Measurements from ENCODE around the gene NFX1.
"Not testable (repeated sequence)": the region's sequence is repeated elsewhere in the genome, so short reads cannot be mapped to it uniquely, and the experiment has no call there.

Gene NFX1

DNA sequence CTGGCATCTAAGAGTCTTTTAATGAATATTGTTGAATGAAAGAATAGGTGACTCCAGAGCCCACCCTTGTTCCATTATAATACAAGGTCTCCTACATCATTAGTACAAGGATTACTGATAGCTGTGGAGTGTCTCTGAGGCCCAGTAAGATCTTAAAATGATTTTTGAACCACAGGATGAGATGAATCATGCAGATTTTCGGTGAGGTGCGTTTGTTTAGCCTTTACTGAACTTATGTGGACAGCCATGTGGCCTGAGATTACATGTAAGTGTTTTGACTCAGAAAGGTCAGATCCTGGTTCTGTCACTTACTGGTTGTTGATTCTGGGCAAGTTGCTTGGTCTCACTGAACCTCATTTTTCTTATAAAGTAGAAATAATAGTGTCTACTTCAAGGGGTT, 21.6 kb downstream of the NFX1 start:
- no peak for DNase-seq

DNA sequence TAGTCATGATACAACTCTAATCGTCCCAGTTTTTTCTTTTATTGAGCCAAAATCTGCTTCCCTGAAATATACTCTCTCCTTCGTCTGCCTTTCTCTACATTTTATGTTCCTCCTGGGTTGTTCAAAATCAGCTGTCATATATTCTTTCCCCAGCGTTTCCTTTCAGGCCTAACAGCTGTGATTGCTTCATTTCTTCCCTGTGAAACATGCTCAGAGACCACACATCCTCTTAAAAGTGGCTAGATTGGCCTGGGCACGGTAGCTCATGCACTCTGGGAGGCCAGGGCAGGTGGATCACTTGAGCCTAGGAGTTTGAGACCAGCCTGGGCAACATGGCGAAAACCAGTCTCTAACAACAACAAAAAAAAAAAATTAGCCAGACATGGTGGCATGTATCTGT, 25.1 kb downstream of the NFX1 start:
- DNase-seq, result no peak

DNA sequence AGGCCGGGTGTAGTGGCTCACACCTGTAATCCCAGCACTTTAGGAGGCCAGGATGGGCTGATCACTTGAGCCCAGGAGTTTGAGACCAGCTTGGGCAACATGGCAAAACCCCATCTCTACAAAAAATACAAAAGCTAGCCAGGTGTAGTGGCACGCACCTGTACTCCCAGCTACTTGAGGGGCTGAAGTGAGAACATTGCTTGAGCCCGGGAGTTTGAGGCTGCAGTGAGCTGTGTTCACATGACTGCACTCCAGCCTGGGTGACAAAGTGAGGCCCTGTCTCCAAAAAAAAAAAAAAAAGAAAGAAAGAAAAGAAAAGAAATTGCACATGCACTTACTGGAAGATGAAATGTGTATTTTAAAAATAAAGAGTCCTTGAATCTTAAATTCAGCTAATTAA, 26.8 kb downstream of the NFX1 start:
- DNase-seq, result not testable (repeated sequence)

DNA sequence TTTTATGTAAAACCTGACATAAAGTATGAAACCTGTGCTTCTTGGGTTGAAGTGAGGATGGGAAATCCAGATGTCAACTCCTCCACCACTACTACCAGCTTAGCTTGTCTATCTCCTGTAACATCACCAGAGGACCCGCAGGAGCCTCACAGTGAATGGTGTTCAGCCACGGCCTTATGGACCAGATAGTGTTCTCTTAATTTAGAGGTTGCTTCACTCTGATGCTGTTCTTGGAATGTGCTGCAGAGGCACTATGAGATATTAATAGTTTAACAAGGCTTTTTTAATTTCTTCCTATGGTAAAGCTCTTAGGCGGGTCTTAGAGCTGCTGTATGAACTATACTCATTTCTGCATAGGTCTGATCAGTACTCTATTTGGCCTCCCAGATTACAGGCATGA, 27.9 kb downstream of the NFX1 start:
- DNase-seq, result no peak

DNA sequence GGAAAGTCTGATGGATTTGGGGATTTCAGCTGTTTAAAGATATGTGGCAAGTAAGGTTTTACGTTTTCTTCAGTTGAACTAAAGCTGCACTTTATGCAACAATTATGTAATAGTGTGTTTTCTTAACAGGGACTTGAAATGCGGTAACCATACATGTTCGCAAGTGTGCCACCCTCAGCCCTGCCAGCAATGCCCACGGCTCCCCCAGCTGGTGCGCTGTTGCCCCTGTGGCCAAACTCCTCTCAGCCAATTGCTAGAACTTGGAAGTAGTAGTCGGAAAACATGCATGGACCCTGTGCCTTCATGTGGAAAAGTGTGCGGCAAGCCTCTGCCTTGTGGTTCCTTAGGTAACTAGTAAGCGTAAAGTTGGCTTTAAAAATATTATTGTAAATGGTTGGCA, 28.5 kb downstream of the NFX1 start:
- no peak for DNase-seq

DNA sequence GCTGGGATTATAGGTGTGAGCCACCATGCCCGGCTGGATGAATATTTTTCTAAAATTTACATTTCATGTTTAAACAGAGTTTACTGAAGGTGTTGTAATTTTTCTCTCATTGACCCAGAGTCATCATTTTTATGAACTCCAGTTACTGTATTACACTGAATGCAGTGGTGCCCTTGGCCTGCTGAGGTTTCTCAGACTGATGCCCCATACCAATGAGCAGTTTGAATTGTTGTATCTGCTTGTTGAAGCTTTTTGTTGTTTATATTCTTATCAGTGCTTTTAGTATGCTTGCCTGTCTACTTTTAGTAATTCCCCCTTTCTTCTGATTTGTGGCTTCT, 29.9 kb downstream of the NFX1 start:
- DNase-seq, result no peak

DNA sequence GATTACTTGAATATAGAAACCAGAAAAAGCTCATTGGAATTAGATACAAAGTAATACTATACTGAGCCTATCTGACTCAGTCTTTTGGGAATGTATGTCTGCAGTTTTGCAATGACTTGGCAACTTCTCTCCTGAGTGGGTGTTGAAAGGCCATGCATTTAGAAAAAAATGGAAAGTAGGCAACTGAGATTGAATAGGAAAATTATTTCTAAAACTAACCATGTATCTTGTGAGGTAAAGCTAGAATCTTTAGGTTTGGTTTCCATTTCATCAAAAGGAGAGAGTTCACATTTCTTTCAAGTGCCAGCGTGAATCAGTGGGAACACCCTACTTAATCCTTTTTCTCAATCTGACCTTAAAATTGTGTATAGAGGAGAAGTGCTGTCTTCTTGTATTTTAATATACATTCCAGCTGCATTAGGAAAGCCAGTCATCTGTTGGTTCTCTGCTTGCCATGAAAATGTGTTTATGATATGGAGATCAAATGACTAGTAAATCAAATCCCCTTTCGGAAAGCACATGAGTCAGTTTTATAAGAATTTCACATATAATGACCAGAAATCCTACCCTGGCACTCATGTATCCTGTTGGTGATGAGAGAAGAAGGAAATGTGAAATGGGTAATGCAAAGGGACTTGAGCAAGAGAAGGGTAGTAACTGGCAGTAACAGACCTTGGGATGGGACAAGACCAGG, 30.4 kb downstream of the NFX1 start:
- DNase-seq, result no peak

DNA sequence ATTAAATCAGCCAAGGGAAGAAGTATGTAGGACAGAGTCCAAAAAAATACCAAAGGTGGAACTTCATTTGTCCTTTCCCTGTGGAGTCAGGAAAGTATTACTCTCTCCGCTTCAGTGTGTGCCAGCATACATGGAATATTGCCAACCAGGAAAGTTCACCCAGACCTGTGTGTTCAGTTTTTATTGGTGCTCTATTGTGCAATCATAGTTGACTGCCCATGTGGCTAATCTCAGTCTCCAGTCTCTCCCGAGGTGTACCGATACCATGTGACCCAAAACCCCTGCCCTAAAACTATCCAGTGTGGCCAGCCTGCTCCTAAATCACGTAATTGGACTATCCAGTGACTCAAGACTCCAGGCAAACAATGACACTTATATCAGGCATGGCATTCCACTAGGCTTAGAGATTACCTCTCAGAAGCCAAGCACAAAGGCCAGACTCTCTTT, 38.8 kb downstream of the NFX1 start:
- DNase-seq, result no peak

DNA sequence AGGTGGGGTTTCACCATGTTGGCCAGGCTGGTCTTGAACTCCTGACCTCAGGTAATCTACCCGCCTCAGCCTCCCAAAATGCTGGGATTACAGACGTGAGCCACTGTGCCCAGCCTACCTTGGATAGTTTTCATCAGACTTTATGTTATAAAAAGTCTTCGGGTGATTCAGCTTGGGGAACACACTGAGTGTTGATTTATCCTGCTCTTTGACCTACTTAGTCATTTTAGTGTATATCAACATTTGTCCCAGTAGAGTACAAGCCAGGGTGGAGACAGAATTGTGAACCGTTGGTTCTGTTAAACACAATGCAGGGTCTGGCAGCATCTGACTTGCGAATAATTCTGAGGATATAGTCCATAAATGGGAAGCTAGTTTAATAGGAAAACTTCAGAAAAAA, 39.7 kb downstream of the NFX1 start:
- no peak for DNase-seq

DNA sequence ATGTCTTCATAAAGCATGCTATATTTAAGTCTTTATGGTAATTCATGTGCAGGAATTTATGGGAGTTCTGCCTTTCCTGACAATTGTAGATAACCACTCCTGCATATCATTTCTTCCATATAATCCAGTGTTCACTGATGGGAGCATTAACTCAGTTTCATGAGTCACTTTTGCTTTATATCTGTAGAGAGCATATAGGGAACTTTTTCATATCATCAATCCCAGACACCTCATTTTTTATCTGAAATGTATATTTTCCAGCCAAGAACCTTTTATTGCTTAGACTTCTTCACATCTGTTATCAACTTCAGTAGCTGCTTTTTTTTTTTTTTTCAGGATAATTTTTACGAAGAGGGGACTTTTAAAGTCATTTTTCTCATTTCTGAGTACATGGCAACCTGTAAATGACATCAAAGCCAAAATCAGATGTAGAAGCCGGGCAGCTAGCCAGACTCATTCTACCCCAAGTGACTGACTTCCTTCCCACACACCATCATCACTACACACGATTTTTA, 41.1 kb downstream of the NFX1 start:
- no peak for DNase-seq

DNA sequence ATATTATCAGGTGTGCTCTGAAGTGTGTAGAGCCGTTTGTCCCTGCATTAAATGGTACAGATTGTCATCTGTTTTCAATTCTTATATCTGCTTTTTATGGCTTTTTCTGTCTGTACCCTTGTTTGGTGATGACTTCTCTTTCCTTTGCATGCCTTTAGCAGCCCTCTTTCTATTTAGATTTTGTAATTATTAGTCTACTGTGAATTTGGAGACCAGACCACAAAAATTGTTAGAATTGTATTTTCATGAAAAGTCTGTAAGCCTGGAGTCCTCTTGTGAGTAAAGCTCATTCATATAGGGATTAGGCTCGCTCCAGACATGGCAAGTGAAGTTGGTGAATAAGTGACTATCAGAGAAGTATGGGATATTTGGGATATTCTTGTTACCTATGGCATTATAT, 41.7 kb downstream of the NFX1 start:
- no peak for DNase-seq

DNA sequence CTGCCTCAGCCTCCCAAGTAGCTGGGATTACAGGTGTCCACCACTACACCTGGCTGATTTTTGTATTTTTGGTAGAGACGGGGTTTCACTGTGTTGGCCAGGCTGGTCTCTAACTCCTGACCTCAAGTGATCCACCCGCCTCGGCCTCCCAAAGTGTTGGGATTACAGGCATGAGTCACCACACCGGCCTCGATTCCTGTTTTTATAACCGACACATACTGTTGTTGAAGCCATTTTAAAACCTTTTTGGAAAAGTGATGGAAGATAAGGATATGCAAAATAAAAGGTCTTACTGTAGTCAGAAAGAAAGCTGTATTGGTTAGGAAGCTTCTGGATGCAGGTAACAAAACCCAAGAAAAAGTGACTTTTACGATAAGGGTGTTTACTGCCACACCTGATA, 42.6 kb downstream of the NFX1 start:
- DNase-seq, result not testable (repeated sequence)

DNA sequence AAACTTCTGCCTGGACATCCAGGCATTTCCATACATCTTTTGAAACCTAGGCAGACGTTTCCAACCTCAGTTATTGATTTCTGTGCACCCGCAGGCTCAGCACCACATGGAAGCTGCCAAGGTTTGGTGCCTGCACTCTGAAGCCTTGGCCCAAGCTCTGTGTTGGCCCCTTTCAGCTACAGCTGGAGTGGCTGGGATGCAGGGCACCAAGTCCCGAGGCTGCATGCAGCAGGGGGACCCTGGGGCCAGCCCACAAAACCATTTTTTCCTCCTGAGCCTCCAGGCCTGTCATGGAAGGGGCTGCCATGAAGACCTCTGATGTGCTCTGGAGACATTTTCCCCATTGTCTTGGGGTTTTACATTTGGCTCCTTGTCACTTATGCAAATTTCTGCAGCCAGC, 49.9 kb downstream of the NFX1 start:
- no peak for DNase-seq

DNA sequence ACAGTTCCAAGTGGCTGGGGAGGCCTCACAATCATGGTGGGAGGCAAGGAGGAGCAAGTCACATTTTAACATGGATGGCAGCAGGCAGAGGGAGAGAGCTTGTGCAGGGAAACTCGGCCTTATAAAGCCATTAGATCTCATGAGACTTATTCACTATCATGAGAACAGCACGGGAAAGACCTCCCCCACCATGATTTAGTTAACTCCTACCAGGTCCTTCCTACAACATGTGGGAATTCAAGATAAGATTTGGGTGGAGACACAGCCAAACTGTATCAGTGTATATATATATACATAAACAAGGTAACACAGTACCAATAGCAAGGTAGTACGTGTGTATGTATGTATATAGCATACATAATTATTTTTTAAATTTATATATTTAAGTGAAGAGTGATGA, 50.9 kb downstream of the NFX1 start:
- DNase-seq, result no peak

DNA sequence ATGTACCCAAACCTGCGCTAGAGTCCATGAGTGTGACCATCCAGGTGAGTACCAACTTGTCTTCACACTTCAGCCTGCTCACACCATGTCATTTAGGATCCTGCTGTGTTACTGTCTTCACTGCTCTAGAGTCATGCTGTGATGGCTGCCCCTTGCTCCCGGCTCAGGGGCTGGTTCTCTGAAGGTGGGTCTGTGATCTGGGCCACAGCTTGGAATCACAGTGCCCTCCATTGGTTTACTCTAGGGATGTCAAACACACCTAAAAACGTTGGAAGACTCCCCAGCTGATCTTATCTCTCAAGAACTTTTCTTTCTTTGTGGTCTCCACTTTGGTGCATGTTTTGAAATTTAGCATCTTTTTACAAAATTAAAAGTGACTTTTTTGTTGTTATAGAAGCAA, 53.8 kb downstream of the NFX1 start:
- no peak for DNase-seq

DNA sequence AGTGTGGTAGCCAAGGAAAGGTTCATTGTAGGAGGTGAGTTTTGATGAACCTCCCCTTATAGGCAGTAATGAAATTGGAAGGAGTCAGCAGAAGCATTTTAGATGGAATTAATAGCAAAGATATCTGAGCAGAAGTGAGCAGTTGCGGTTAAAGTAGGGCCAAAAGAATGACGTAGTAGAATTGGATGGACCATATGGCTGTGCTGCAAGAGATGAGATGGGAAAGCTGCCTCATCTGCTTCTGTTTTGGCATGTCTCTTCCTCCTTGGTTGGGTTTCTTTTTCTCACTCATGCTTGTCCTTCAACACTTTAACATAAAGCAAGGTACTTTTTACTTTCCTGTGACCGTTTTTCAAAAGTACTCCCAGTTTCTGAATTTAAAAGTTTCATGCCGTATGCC, 56.2 kb downstream of the NFX1 start:
- no peak for DNase-seq

DNA sequence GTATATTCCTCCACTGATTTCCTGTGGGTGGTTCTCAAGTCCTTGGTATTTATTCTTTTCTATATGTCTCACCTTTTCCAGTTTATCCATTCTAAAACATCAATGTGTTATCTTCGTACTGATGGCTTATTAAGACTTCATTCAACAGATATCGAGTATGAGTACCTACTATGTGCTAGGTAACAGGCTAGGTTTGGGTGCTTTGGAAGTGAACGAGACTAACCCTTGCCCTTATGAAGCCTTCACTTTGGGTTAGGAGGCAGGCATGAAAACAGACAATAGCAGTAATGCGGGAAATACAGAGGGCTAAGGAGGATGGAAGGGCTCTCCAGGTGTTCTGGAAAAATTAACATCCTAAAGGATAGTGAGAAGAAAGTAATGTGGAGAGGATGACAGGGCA, 58.7 kb downstream of the NFX1 start:
- DNase-seq, result no peak

DNA sequence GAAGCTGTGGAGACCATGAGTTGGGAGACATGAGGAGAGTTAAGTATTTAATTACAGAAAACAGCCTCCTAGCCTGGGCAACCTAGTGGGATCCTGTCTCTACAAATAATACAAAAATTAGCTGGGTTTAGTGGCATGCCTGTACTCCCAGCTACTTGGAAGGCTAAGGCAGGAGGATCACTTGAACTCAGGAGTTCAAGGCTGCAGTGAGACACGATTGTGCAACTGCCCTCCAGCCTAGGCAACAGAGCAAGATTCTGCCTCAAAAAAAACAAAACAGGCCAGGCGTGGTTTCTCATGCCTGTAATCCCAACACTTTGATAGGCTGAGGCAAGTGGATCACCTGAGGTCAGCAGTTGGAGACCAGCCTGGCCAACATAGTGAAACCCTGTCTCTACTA, 59.4 kb downstream of the NFX1 start:
- DNase-seq, result no peak

DNA sequence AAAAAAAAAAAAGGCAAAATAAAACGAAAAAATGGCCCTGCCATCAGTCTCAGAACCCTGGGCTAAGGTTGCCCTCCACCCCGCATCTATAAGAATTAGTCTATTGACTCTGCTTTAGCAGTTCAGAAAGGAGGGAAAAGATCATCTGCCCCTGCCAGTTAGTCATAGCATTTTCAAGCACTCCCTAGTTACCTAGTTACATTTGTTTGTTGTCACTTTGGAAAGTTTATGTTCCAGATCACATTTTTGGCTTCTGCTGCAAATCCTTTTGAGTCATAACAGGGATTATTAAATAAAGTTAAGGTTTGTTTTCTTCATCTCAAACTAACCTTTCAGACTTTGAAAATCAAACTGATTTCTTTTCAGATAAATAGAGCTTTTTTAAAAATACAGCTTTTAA, 60.0 kb downstream of the NFX1 start:
- no peak for DNase-seq

DNA sequence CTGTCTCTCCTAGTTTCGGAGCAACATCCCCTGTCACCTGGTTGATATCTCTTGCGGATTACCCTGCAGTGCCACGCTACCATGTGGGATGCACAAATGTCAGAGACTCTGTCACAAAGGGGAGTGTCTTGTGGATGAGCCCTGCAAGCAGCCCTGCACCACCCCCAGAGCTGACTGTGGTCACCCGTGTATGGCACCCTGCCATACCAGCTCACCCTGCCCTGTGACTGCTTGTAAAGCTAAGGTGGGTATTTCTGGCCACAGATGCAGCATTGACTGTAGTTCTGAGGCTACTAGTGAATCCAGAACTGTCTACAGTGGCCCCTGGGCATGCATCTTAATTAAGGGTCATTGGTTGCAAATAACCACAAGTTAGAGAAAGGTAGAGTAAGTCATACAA, 61.2 kb downstream of the NFX1 start:
- DNase-seq, result no peak

DNA sequence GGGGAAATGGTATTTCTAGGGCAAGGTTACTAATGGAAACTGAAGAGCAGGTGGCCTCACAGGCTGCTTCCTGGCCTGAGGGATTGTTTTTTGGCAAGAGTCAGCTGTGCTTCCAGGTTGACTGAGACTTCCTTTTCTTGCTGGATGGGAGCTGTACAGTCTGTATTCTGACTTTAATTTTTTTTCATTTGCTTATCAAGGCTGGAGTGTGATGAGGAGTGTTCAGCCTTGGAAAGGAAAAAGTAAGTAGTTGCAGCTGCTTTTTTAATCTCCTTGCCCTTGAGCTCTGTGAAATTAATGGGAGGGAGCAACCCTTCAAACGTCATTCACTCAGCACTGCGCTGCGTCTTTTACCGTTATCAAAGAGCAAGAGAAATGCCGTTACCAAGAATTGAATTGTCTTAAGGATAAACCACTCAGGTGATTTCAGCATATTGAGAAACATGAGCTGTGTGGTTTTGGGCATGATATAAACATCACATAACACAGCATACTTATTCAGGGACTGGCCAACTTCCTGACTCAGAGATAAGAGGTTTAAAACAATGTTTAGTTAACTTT, 64.4 kb downstream of the NFX1 start:
- no peak for DNase-seq

DNA sequence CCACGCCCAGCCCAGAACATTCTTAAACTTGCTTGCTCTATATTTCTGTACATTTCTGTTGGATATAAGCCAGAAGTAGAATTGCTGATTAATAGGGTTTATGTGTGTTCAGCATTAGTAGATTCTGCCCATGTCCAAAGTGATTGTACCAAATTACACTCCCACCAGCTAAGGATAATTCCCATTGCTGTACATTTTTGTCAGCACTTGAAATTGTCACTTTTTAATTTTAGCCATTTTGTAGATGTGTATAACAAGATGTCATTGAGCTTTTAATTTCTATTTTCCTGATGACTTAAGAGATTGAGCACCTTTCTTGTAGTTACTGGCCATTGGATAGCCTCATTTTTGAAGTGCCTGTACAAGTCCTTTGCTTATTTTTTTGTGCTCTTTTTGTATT, 65.6 kb downstream of the NFX1 start:
- DNase-seq, result no peak

DNA sequence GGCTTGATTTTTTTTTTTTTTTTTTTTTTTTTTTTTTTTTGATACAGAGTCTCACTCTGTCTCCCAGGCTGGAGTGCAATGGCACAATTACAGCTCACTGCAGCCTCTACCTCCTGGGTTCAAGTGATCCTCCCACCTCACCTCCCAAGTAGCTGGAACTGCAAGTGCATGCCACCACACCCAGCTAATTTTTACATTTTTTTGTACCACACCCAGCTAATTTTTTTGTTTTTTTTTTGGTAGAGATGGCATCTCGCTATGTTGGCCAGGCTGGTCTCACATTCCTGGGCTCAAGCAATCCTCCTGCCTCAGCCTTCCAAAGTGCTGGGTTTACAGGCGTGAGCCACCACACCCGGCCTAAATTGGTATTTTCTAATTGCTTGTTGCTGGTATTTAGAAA, 68.3 kb downstream of the NFX1 start:
- DNase-seq, result not testable (repeated sequence)

DNA sequence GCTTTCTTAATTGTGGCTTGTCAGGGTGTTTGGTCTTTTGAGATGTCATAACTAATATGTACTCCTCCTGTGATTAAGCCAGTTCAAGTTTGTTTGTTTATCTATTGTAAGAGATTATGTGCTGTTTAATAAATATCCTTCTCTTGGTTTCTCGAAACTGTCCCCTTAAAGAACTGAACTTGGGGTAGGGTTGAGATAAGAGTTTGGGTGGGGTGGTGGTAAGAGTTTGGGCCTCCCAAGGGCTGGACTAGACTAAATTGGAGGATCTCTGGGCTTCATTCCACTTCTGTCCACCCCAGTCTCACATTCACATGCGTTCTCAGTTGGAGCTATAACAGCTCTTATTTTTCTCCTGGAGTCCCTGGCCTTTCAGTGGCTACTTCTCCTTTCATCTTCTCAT, 73.8 kb downstream of the NFX1 start:
- DNase-seq, result no peak

DNA sequence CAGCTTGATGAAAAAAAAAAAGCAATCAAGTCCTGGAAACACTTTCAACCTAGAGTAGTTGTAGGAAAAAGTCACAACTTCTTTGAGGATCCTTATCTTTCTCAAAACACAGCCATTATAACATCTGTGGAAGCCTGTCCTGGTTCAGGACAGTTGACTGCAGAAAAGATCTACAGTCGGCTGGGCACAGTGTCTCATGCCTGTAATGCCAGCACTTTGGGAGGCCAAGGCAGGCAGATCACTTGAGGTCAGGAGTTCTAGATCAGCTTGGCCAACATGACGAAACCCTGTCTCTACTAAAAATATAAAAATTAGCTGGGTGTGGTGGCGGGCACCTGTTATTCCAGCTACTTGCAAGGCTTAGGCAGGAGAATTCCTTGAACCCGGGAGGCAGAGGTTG, 74.5 kb downstream of the NFX1 start:
- not testable (repeated sequence) for DNase-seq
